ENCODE data around the gene SAMMSON.

SAMMSON gene

GRCh38 chr3:70090322-70090913 lies 90.9 kb downstream of the SAMMSON start:
- DNase-seq (ENCODE audit: low read depth in 2 of 2), result no peak

GRCh38 chr3:70094197-70094596 lies 94.7 kb downstream of the SAMMSON start:
- no peak for DNase-seq (ENCODE audit: low read depth in 2 of 2)

- no peak for DNase-seq (ENCODE audit: low read depth in 2 of 2)
Measured at GRCh38 chr3:70095260-70095659, 95.7 kb downstream of the SAMMSON start.

GRCh38 chr3:70096376-70097066 lies 97.0 kb downstream of the SAMMSON start:
- no peak for DNase-seq (ENCODE audit: low read depth in 2 of 2)

GRCh38 chr3:70097084-70097483 lies 97.6 kb downstream of the SAMMSON start:
- DNase-seq (ENCODE audit: low read depth in 2 of 2), result no peak

- DNase-seq (ENCODE audit: low read depth in 2 of 2), result no peak
Measured at GRCh38 chr3:70108072-70108471, 108.5 kb downstream of the SAMMSON start.

GRCh38 chr3:70108546-70108945 lies 109.0 kb downstream of the SAMMSON start:
- no peak for DNase-seq (ENCODE audit: low read depth in 2 of 2)

- no peak for DNase-seq (ENCODE audit: low read depth in 2 of 2)
Measured at GRCh38 chr3:70110066-70110465, 110.5 kb downstream of the SAMMSON start.

- no peak for DNase-seq (ENCODE audit: low read depth in 2 of 2)
Measured at GRCh38 chr3:70111411-70111810, 111.9 kb downstream of the SAMMSON start.

- DNase-seq (ENCODE audit: low read depth in 2 of 2), result no peak
Measured at GRCh38 chr3:70112751-70113150, 113.2 kb downstream of the SAMMSON start.

GRCh38 chr3:70114431-70114830 lies 114.9 kb downstream of the SAMMSON start:
- no peak for DNase-seq (ENCODE audit: low read depth in 2 of 2)

- no peak for DNase-seq (ENCODE audit: low read depth in 2 of 2)
Measured at GRCh38 chr3:70119879-70120278, 120.3 kb downstream of the SAMMSON start.

Data from stimulated activated CD8-positive, alpha-beta memory T cell treated with anti-CD3 and anti-CD28 coated beads, Interleukin-7, amount 100 ng/mL, for 4 hours (primary cell).